ENCODE results near the gene SPTSSB.

Gene SPTSSB

DNA sequence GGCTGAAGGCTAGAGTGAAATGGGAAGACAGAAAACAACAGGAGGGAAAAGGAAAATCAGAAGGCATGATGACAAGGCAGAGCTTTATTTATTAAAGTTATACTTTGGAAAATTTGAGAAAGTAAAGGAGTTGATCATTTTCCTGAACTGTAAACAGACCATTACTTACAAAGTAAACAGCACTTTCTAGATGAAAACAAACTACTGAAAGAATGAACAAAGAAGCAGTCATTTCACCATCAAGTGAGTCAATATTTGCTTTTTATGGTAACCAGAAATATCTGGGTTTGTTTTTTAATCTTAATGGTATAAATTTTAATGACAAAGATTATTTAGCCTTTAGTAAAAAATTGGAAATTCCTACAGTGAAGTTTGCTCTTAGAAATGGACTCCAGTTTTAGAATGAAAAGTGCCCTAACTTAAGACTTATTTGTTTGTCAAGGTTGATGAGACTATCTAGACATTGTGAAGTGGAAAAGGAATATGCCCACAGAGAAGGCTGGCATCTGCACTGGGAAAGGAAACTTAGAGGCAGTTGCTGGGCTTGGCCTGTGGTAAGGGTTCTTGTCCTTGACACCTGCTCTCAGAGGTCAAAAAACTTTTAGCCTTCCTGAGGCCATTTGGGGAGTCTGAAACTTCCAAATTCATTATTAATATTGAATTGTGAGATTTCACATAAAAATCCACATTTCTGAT lies 47.2 kb downstream of the SPTSSB start:
- TF ChIP-seq, protein P1, sequence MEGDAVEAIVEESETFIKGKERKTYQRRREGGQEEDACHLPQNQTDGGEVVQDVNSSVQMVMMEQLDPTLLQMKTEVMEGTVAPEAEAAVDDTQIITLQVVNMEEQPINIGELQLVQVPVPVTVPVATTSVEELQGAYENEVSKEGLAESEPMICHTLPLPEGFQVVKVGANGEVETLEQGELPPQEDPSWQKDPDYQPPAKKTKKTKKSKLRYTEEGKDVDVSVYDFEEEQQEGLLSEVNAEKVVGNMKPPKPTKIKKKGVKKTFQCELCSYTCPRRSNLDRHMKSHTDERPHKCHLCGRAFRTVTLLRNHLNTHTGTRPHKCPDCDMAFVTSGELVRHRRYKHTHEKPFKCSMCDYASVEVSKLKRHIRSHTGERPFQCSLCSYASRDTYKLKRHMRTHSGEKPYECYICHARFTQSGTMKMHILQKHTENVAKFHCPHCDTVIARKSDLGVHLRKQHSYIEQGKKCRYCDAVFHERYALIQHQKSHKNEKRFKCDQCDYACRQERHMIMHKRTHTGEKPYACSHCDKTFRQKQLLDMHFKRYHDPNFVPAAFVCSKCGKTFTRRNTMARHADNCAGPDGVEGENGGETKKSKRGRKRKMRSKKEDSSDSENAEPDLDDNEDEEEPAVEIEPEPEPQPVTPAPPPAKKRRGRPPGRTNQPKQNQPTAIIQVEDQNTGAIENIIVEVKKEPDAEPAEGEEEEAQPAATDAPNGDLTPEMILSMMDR (conservative IDR thresholded peaks at IDR 0.05; ENCODE audit: low read length) = no peak
- no peak for DNase-seq (ENCODE audit: low read depth)
- H3K4me3 ChIP-seq (ENCODE audit: low read length) = no peak overlapping the region

DNA sequence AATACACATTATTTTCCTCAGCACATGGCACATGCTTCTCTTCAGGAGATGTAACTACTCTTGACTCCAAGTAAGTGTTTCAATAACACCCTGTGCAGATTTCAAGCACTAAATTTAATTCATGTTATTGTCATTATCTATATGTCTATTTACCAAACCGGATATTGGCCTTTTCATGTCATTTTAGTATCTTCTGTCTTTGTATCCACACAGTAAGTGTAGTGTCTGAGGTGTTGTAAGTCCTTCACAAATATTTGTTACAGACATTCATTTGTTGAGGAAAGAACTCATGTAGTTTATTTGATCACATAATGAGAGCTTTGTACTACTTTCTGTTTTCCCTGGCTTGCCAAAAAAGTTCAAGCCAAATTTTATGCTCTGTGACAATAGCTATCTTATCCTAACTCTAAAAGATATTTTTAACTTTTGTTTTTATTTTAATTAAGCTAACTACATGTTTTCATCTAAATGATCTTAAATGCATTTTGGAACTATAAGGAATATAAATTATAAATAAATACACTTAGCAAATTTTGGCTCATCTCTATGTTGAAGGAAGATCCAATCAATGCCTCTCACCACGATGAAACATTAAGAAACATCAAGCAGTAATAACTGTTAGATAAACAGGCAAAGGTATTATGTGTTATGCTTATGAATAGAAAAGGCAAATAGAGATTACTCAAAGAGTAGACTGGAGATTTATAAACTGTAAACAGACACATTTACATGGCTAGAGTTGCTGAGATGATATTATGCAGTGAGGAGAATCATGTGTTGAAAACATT lies 48.3 kb downstream of the SPTSSB start:
- no peak overlapping the region for H3K4me3 ChIP-seq (ENCODE audit: low read length)
- no peak for DNase-seq (ENCODE audit: low read depth)
- TF ChIP-seq, protein P1 (conservative IDR thresholded peaks at IDR 0.05; ENCODE audit: low read length) = no peak

DNA sequence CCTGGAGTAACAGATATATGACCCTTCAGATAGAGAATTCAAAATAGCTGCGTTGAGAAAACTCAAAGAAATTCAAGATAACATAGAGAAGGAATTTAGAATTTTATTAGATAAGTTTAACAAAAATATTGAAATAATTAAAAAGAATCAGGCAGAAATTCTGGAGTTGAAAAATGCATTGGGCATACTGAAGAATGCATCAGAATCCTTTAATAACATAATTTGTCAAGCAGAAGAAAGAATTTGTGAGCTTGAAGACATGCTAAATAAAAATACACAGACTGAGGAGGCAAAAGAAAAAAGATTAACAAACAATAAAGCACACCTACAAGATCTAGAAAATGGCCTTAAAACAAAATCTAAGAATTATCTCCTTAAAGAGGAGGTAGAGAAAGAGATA lies 50.5 kb downstream of the SPTSSB start:
- TF ChIP-seq, protein P1 (conservative IDR thresholded peaks at IDR 0.05; ENCODE audit: low read length) = no peak
- H3K4me3 ChIP-seq (ENCODE audit: low read length) = no peak overlapping the region
- DNase-seq (ENCODE audit: low read depth) = no peak

DNA sequence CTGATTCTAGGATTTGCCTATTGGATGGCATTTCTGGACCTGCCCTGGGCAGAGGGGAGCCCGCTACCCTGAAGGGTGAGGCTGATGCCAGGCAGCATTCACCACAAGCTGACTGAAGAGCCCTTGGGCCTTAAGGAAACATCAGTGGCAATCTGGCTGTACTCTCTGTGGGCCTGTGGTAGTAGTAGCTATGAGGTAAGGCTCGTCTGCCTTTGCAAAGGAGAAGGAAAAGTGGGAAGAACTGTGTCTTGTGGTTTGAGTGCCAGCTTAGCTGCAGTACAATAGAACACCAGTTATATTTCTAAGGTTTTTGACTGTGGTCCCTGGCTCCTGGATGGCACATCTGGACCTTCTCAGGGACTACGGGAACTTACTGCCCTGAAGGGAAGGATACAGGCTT lies 51.5 kb downstream of the SPTSSB start:
- no peak for DNase-seq (ENCODE audit: low read depth)
- TF ChIP-seq, protein P1 (conservative IDR thresholded peaks at IDR 0.05; ENCODE audit: low read length) = no peak
- H3K4me3 ChIP-seq (ENCODE audit: low read length) = no peak overlapping the region

DNA sequence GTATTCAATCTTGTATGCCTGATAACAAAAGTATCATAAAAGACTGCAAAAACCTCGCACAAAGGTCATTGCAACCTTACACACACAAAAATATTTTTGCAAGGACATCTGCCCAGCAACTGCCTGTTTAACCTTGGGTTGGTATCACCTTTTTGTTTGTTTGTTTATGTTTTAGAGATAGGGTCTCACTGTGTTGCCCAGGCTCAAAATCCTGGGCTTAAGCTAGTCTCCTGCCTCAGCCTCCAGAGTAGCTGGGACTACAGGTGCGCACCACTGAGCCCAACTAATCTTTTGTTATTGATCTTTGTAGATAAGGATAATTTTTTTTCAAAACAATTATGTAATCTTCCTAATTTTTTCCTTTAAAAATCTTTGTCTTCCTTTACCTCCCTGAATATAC lies 54.2 kb downstream of the SPTSSB start:
- H3K4me3 ChIP-seq (ENCODE audit: low read length) = no peak overlapping the region
- TF ChIP-seq, protein P1 (conservative IDR thresholded peaks at IDR 0.05; ENCODE audit: low read length) = no peak
- DNase-seq (ENCODE audit: low read depth) = no peak

DNA sequence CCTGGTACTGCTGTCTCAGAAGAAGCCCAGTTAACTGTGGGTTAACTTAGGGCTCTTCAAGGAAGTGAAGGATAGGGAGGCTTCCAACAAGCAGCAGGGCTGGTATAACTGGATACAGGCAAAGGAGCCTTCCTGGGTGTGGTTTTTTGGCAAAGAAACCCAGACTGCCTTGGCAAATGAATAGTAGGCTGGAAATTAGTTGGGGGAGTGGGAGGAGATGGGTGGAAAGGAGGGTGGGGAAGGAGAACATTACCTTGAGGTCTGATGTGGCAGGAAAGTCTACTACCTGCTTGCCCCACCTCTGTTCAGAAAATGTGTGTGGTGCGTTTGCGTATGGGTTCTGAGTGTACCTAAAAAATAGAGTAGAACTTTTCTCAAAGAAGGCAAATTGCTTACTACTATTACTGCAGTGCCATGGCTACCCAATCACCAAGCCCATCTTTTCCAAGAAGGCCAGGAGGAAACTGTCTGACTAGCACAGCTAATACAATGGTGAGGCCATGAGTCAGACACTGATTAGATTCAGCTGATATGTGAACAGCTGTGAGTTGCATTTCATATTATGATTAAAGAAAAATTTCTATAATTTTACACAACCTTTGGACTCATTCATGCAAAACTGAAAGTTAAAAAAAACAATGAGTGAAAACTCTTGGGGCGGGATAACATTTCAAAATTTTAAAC lies 55.2 kb downstream of the SPTSSB start:
- DNase-seq (ENCODE audit: low read depth) = no peak
- H3K4me3 ChIP-seq (ENCODE audit: low read length) = no peak overlapping the region
- TF ChIP-seq, protein P1 (conservative IDR thresholded peaks at IDR 0.05; ENCODE audit: low read length) = no peak

Measured in AG10803 (cell line).